Brain microvascular endothelial cell (primary cell): ENCODE data around the gene MESP2.

Experiments used
- DNase-seq: peaks from one replicate; pipeline ENCODE4 v3.0.0-alpha.2; 2020
- H3K27ac ChIP-seq: fragments of 250-450 bp; sonication (Bioruptor Pico); 2 replicates; pipeline ENCODE4 v1.5.1; 2020; ENCODE audit warnings: mild to moderate bottlenecking, moderate library complexity
- H3K27me3 ChIP-seq: fragments of 250-450 bp; sonication (Bioruptor Pico); replicated peaks from 2 replicates; pipeline ENCODE4 v1.5.1; 2020; ENCODE audit warnings: mild to moderate bottlenecking
- H3K36me3 ChIP-seq: fragments of 250-450 bp; sonication (Bioruptor Pico); replicated peaks from 2 replicates; pipeline ENCODE4 v1.5.1; 2020; ENCODE audit warnings: mild to moderate bottlenecking
- H3K4me3 ChIP-seq: 2 replicates; pipeline ENCODE4 v1.5.1; 2011; ENCODE audit warnings: low read depth, mild to moderate bottlenecking, control low read depth, low read length, moderate library complexity
- CTCF ChIP-seq: IDR thresholded peaks from 2 replicates; pipeline ENCODE4 v1.5.1; 2011; ENCODE audit warnings: low read depth, mild to moderate bottlenecking, moderate library complexity, low read length, control low read depth, inconsistent platforms; ENCODE audit errors: missing control alignments
- in situ Hi-C: cut with HindIII; loops from 2 replicates; pipeline ENCODE4 v1.10.0; 2017; ENCODE audit warnings: low sequenced_read_pairs, low pct_ligation_motif_present

Gene MESP2

GRCh38 chr15:89806559-89807550 is 30.7 kb downstream of the MESP2 start:
- Histone ChIP-seq H3K4me3 (no peak overlapping the region), H3K27ac (no peak overlapping the region)

GRCh38 chr15:89807689-89808088 is 31.6 kb downstream of the MESP2 start:
- DNase-seq, result no peak
- no peak overlapping the region for H3K27ac ChIP-seq
- peaks cover 41% of the 10 kb centered on the region for H3K36me3 ChIP-seq
- in situ Hi-C loops, result no loop called here
- no peak overlapping the region for H3K4me3 ChIP-seq
- H3K27me3 ChIP-seq, result no peaks in the 10 kb centered on the region
- TF ChIP-seq CTCF, result no peak

More at GRCh38 chr15:89806559-89807550, 30.7 kb downstream of the MESP2 start:
- no peak for DNase-seq
- Histone ChIP-seq H3K36me3 (peaks cover 49% of the 10 kb centered on the region), H3K27me3 (no peaks in the 10 kb centered on the region)
- in situ Hi-C loops, result no loop called here
- TF ChIP-seq CTCF, result no peak

GRCh38 chr15:89808160-89808870 is 32.2 kb downstream of the MESP2 start:
- Histone ChIP-seq H3K4me3 (no peak overlapping the region), H3K27me3 (no peaks in the 10 kb centered on the region), H3K27ac (no peak overlapping the region), H3K36me3 (peaks cover 35% of the 10 kb centered on the region)
- in situ Hi-C loops, result no loop called here
- no peak for DNase-seq
- TF ChIP-seq CTCF, result no peak

- Histone ChIP-seq H3K4me3 (no peak overlapping the region), H3K27me3 (no peaks in the 10 kb centered on the region), H3K27ac (no peak overlapping the region), H3K36me3 (peaks cover 26% of the 10 kb centered on the region)
- in situ Hi-C loops, result no loop called here
- no peak for DNase-seq
- TF ChIP-seq CTCF, result no peak
Observed at GRCh38 chr15:89809093-89809786, 33.1 kb downstream of the MESP2 start.

GRCh38 chr15:89809787-89810148 is 33.6 kb downstream of the MESP2 start:
- Histone ChIP-seq H3K27me3 (no peaks in the 10 kb centered on the region), H3K27ac (no peak overlapping the region), H3K36me3 (peaks cover 20% of the 10 kb centered on the region), H3K4me3 (no peak overlapping the region)
- TF ChIP-seq CTCF, result no peak
- in situ Hi-C loops, result no loop called here
- no peak for DNase-seq
